HG02610 (cell line): ENCODE measurements around the gene CCL5.
"Not testable (repeated sequence)": the region's sequence is repeated elsewhere in the genome, so short reads cannot be mapped to it uniquely, and the experiment has no call there.

ENCODE experiments used
- ATAC-seq: cut with Tn5 transposase; IDR thresholded peaks from one replicate; pipeline ENCODE4 v1.9.1; 2021; ENCODE audit warnings: mild to moderate bottlenecking, moderate library complexity; ENCODE audit not compliant: unreplicated experiment

The CCL5 gene

GRCh38 chr17:35898283-35899070 is 18.3 kb upstream of the CCL5 start:
- ATAC-seq: no peak

GRCh38 chr17:35897772-35898171 is 17.6 kb upstream of the CCL5 start:
- not testable (repeated sequence) for ATAC-seq

DNA sequence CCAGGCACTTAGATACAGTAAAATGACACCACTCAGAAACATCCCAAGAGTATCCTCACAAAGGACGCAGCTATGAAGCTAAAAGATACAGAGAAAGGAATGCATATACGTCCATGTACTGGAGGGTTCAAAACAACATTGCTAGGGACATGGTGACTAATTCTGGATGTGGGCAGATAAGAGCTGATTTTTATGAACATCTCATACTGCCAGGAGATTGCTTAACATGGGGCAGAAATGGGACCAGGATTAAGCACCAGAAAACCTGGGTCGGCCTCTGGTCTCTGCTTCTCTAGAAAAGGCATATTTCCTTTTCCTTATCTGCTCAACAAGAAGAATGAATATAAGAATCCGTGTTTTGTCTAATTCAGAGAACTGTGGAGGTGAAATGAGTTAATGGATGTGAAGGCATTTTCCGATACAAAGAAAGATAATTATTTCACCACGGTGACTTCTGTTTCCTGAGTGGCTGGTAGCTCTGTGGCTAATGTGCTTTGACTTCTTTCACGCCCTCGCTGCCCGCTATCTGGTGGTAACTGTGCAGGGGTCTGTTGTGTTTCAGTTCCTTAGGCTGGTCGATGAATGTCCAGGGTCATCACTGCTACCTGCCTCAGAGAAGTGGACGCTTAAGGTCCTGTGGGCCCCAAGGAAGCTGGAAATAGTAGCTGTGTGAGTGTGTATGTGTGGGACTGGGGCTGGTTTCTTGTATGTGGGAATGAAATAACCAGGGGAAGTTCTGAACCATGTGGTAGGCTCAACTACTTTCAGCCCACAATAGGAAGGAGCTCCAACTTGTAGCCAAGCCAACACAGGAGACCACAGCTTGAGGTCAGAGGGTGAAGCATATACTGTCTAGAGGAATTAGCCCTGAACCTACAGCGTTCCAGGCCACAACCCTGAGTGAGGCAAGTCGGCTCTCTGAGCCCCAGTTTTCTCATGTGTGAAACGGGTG is 15.8 kb upstream of the CCL5 start:
- peak; percentile 59 for ATAC-seq

- no peak for ATAC-seq
Observed at GRCh38 chr17:35894206-35894605, 14.0 kb upstream of the CCL5 start.

DNA sequence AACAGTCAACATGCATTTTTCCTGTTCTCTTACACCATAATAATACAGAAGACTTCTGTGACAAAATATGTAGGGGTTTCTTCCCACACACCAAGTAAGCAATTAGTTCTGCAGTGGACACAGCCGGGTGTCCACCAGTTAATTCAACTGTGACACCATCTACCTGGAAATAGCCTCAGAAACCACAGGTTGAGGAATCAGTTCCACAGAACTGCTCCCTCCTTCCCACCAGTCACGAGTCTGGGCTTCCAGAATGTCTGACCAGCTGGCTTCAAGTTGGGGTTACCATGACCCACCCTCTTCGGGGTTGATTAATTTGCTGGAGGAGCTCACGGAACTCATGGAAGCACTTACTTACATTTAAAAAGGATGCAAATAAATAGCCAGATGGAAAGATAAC is 13.6 kb upstream of the CCL5 start:
- ATAC-seq: no peak

DNA sequence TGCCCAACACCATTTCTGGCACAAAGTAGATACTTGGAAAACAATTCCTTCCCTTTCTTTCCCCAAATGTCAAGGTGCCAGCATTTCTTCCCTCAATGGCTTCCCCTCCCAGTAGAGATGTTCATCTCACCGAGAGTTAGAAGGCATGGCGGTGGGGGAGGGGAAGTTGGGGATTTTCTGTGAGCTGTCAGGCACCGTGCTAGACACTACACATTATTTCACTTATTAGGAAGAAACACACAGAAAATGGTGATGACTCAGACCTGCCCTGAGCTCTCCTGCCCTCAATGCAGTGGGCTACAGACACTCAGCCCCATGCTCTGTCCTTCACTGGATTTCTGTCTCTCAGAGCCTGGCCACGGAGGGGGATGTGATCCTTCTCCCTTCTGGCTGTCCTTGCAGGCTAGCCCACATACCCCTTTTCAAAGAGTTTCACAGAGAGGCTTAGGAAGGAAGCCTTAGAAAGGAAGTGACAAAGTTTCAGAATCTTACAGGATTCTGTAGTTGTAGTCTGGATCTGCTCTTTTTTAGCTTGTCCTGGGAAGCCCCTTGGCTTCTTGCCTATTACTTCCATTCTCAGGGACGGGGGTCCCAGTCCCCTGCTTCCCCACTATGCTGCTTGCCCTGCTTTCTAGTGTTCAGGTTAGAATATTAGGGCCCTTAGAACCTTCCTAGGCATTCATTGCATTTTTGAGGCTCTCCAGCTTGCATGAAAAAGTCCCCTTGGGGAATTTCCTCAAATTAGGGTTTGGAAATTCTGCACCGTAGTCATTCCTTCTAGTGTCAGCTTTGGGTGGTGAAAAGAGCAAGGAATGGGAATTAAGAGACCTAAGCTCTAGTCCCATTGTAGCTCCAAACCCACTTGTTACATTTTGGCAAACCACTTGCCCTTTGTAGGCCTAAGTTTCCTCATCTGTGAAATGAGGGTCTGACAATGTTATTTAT is 12.2 kb upstream of the CCL5 start:
- no peak for ATAC-seq

- no peak for ATAC-seq
Observed at GRCh38 chr17:35891269-35891668, 11.1 kb upstream of the CCL5 start.

GRCh38 chr17:35890774-35891155 is 10.6 kb upstream of the CCL5 start:
- ATAC-seq: no peak

GRCh38 chr17:35889818-35890773 is 9.9 kb upstream of the CCL5 start:
- ATAC-seq: no peak

- ATAC-seq: no peak
Observed at GRCh38 chr17:35889241-35889640, 9.1 kb upstream of the CCL5 start.

GRCh38 chr17:35878361-35878760 is 1.8 kb downstream of the CCL5 start:
- ATAC-seq: no peak

DNA sequence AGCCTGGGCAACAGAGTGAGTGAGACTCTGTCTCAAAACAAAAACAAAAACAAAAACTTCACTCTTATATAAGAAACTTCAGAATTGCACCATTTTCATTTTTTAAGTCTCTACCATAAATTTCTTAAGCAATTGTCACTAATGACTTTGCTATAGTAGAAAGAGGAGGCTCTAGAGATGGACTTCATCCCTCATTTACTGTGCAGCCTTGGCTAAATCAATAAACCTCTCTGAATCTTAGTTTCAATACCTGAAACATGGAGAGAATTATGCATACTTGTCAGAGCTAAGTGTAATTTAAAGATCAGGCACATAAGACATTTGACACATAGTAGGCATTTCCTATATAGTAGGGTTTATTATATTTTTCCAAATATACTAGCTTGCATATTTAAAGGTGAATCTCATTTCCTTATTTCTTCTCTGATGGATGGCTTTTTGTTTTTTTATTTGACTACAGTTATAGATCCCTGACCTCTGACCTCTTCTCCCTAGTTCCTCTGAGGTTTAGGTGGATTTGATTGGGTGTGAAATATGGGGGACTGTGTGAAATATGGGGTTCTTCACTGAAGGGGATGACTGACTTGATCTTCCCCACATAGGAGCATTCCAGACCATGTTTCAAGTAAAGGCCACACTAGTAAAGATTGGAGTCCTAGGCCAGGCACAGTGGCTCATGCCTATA is 2.7 kb downstream of the CCL5 start:
- ATAC-seq: no peak

DNA sequence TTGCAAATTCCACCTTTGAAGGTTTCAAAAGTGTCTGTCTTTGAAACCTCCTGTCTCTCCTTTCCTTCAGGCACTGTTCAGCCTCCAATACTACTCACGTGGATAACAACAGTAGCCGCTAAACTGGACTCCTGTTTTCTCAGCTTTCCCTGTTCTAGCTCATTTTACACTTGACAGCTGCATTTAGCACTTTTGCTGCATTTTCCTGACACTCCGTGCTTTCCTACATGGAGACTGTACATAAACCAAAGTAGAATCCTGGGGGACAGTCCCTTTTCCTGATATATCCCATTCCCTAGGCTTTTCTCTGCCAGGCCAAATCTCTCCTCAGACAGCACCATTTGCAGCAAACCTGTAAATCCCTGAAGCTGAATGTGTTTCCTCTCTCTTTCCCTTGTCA is 3.6 kb downstream of the CCL5 start:
- no peak for ATAC-seq

DNA sequence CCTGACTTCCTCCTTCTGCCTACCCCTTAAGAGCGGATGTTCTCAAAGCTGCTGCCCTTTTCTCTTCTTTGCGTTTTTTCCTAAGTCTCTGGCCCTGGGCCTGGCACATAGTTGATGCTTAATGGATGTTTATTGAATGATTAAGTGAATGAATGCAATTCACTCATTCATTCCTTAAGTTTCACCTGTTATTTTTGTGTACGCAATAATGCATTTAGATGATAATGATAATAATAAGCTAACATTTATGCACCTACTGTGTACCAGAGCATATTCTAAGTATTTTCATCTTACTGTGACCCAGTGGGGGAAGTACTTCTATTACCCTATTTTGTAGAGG is 4.4 kb downstream of the CCL5 start:
- no peak for ATAC-seq

DNA sequence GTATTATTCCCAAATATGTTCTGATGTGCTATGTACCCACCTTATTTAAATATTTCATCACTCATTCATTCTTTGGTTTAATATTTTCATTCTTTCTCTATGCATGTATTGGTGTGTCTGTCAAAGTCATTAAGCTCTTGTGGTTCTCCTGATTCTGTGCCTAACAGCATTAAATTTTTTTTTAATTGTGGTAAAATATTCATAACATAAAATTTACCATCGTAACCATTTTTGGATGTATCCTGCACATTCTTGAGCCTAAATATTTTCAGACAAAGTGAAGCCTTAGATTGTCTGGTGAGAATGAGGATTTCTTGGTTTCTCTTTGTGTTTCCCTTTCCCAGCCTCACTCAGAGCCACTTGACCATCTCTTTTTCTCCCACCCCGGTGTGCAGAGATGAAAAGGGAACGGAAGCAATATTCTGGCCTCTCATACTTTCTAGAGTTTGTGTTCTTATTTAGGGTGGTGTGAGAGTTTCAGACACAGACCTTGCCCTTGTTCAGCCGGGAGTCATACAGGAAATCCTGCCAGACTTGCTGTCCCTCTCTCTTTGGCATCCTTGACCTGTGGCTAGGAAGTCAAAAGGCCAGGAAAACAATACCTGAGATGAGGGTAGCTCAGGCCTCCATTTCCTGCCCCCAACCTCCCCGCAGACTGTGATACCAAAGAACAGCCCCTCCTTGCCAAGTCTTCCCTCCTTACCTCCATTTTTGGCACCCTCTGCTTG is 4.9 kb downstream of the CCL5 start:
- no peak for ATAC-seq

- no peak for ATAC-seq
Observed at GRCh38 chr17:35872196-35872980, 7.8 kb downstream of the CCL5 start.

GRCh38 chr17:35870906-35871819 is 9.0 kb downstream of the CCL5 start:
- ATAC-seq: no peak
